Left hindlimb (tissue), 1 donor: Measurements from ENCODE around the gene STK32B.
"Not testable (repeated sequence)": the region's sequence is repeated elsewhere in the genome, so short reads cannot be mapped to it uniquely, and the experiment has no call there.

Experiments used
- DNase-seq: peaks from one replicate; pipeline ENCODE4 v3.0.0-alpha.2; 2018

The STK32B gene

GRCh38 chr4:5165420-5166369 lies 114.4 kb downstream of the STK32B start:
- no peak for DNase-seq

GRCh38 chr4:5166377-5166776 lies 115.1 kb downstream of the STK32B start:
- DNase-seq = no peak

- no peak for DNase-seq
Measured at GRCh38 chr4:5168891-5169290, 117.6 kb downstream of the STK32B start.

DNA sequence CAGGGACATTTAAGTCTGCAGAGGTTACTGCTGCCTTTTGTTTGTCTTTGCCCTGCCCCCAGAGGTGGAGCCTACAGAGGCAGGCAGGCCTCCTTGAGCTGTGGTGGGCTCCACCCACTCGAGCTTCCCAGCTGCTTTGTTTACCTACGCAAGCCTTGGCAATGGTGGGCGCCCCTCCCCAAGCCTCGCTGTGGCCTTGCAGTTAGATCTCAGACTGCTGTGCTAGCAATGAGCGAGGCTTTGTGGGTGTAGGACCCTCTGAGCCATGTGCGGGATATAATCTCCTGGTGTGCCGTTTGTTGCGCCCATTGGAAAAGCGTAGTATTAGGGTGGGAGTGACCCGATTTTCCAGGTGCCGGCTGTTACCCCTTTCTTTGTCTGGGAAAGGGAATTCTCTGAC lies 124.6 kb downstream of the STK32B start:
- DNase-seq = not testable (repeated sequence)

- no peak for DNase-seq
Measured at GRCh38 chr4:5184606-5185005, 133.3 kb downstream of the STK32B start.

DNA sequence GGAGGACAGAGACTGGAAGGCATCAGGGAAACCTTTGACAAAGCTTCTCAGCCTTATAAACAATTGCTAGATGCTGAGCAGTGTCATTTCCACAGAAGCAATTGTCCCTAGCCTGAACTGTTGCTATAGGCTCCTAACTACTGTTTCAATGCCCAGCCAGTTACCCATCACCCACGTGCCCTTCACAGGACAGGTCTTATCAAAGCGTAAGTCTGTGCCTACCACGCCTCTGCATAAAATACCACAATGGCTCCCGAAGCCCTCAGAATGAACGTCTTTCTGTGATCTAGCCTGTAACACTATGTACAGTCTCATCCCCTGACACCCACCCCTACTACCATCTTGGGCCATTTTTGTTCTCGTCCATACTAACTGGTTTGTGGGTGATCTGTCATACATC lies 134.3 kb downstream of the STK32B start:
- no peak for DNase-seq

DNA sequence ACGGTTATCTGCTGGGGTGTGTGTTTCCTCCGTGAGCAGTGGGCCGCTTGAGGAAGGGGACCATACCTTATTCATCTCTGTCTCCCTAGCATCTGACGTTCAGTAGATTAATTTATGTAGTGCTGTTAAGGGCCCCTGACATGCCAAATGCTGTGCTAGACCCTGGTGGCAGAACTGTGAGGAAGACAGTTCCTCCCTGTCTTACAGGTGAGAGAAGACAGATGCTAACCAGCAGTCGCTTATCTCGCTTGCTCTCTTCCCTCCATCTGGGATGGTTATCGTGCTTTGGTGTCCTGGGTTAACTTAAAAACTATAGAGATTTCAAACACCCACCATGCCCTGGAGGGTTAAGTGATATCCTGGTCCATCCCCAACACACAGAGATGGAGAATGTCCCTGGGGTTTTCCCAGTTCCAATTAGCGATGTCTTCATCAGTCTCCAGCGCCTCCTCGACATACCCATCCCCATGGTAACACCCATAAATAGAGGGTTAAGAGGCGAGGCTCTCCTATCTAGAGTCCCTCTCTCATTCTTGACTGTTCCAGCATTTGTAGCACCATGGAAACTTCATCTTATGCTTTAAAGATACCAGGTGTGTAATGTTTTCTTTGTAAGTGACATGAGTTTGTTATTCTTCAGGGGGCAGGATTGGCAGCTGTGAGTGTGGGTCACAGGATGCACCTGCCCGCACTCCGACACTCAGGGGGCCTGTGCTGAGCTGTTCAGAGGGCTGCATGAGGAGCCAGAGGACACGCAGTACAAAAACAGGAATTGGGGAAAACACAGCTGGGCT lies 135.2 kb downstream of the STK32B start:
- no peak for DNase-seq

- no peak for DNase-seq
Measured at GRCh38 chr4:5188130-5188529, 136.8 kb downstream of the STK32B start.

- no peak for DNase-seq
Measured at GRCh38 chr4:5191831-5192230, 140.6 kb downstream of the STK32B start.

DNA sequence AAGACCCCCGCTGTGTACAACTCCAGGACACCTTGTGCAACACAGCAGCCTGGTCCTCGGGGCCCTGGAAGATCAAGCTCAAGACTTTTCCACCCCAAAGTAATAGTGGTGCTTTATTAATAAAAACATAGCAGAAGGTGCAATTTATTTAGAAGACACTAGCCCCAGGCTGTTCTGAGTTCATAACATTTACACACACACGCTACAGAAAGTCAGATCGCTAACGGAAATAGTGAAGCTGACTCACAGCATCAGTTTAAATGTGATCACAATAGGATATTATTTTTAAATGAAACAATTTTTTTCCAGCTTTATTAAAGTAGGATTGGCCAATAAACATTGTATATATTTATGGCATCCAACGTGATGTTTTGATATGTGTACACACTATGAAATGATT lies 141.0 kb downstream of the STK32B start:
- no peak for DNase-seq

- no peak for DNase-seq
Measured at GRCh38 chr4:5192678-5193077, 141.4 kb downstream of the STK32B start.

- no peak for DNase-seq
Measured at GRCh38 chr4:5198656-5199541, 147.6 kb downstream of the STK32B start.

DNA sequence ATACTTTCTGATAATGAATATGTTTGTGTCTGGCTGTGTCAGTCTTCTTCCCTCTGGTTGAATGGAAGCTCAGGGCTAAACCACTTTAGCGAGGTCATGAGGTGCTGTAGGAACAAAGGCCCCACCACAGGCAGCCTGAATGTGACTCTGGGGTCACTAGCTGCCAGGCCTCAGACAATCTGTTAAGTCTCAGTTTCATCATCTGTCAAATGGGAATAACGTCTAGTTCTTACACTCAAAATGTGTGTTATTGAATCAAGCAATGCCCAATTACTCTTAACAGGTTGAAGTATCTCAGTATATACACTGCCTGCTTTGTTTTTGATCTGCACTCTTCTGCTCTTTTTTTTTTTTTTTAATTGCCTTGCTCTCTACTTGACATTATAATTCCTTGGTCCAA lies 148.6 kb downstream of the STK32B start:
- no peak for DNase-seq

GRCh38 chr4:5200513-5200912 lies 149.2 kb downstream of the STK32B start:
- DNase-seq = peak; percentile 28

GRCh38 chr4:5203309-5203992 lies 152.2 kb downstream of the STK32B start:
- DNase-seq = no peak

DNA sequence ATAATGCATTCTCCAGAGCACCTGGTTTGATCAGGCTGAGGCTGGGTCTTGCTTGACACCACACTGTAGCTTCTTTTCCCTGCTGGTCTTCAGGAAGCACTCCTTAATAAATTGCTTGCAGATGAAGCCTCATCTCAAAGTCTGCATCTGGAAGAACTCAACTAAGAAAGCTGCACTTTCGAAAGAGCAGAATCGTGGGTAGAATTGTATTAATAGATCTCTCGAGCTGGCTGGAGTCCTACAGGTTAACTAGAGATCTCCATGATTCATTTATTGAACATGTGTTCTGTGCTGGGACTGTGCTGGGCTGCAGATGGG lies 152.7 kb downstream of the STK32B start:
- DNase-seq = no peak

DNA sequence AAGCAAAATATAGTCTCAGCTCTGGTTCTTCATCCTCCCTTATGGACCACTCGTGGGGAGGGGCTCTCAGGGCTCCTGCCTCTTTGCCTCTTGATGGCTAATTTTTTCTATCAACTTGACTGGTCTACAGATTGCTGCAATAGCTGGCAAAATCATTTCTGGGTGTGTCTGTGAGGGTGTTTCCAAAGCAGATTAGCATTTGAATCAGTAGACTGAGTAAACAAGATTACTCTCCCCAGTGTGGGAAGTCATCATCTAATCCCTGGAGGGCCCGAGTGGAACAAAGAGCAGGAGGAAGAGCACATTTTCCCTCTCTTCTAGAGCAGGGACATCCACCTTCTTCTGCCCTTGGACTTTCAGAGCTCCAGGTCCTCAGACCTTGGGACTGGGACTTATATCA lies 153.5 kb downstream of the STK32B start:
- no peak for DNase-seq

DNA sequence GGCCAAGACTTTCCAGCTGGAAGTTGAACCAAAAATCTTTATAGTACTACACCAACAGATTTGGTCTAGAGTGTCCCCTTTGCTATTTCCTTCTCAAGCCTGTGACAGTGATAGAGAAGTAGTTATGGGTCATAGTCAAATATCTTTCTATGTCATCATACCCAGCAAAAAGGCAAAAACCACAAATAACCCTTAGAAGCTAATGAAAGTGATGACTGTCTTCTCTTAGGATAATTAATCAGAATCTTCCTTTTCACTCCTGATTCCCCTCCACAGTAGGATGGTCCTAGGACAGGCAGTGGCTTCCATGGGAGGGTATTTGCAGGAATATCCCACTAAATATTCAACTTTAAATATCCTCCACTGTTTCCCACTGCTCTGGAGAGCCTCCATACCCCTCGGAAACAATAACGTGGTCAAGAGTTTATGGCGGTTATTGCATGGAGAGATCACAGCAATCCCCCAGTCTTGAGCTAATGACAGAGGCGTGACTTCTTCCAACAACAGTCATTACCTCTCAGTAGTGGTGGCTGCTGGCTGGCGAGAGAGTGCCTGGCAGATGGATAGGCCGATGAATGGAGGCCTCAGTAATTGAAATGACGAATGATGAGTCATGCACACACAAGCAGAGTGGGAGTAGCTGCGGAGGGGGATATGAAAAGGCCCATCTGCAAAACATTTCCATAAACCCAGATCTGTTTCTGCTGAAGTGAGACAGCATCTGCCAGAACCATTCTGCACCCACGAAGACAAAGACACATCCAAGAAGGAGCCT lies 154.9 kb downstream of the STK32B start:
- peak; percentile 44 for DNase-seq

DNA sequence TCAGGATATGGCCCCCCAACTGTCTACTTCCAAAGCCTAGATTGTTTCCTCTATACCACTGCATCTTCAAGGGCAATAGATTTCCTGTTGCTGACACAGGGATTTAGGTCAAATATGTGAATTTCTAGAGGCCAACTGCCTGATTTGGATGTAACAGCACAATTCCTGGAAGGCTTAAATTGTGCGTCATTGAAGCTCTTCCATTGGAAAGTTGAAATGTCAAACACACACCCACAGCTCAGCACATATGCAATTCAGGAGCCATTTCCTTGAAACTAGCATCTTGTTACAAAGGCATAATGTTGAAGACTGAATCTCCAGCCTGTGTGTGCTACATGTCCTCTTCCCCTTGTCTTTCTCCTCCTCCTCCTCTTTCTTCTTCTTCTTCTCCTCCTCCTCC lies 158.6 kb downstream of the STK32B start:
- DNase-seq = no peak

DNA sequence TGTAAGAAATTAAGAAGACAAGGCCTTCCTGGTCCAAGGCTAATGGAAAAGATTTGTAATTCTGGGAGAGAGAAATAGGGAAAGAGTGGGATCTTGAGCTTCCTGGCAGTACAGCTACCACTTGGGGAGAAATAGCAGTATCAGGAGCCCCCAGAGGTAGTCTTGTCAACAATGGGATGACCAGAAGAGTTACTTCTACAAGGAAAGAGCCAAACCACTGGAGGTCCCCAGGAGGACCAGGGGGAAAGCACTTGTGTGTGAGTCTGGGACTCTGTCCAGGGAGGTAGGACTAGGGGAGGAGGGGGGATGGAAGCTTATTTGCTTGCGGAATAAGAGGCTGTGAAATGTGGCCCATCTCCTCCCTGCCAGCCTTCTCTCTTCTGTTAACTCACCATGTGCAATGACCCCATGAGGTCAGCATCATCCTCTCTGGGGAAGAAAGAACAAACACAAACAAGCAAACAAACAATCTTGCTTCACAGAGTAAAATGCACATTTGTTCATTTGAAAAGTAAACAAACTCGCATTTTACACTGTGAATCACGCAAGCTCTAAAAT lies 160.1 kb downstream of the STK32B start:
- peak; percentile 37 for DNase-seq

- no peak for DNase-seq
Measured at GRCh38 chr4:5212255-5213013, 161.2 kb downstream of the STK32B start.
